Measurements from ENCODE around the gene MPG. TPM values are rescaled to one million over a fixed set of nuclear protein-coding genes. Genes with fewer than 3 reads are reported as not detected.

The MPG gene
- total RNA-seq, 1 experiment from 2014 or later = 30.6 TPM

DNA sequence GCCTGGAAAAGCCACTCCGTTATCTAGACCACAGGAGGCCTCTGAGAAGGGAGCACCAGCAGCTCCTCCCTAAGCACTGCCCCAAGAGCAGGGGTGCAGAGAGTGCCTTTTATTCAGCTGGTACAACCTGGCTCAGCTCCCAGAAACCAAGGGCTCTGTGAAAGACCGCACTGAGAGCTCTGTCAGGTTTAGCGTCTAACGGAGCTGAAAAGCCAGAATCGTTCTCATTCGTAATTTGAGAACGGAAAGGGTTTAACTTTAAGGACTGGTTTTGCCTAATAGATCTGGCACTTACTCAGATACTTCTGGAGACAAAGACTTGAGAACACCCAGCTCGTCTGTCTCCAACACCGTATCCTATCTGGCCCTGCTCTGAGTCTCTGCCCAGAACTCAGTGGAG lies 13.5 kb downstream of the MPG start:
- TF ChIP-seq, protein P1, sequence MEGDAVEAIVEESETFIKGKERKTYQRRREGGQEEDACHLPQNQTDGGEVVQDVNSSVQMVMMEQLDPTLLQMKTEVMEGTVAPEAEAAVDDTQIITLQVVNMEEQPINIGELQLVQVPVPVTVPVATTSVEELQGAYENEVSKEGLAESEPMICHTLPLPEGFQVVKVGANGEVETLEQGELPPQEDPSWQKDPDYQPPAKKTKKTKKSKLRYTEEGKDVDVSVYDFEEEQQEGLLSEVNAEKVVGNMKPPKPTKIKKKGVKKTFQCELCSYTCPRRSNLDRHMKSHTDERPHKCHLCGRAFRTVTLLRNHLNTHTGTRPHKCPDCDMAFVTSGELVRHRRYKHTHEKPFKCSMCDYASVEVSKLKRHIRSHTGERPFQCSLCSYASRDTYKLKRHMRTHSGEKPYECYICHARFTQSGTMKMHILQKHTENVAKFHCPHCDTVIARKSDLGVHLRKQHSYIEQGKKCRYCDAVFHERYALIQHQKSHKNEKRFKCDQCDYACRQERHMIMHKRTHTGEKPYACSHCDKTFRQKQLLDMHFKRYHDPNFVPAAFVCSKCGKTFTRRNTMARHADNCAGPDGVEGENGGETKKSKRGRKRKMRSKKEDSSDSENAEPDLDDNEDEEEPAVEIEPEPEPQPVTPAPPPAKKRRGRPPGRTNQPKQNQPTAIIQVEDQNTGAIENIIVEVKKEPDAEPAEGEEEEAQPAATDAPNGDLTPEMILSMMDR (conservative IDR thresholded peaks at IDR 0.05; ENCODE audit: low read depth, low read length) = no peak
- no peak for TF ChIP-seq EZH2 (IDR thresholded peaks at IDR 0.05; ENCODE audit: borderline replicate concordance, low read depth, low read length, poor library complexity, severe bottlenecking)
- Histone ChIP-seq H3K36me3 (ENCODE audit: insufficient read depth, low read length, poor library complexity, severe bottlenecking) (peaks cover 27% of the 10 kb centered on the region), H3K4me3 (ENCODE audit: low read depth, low read length, poor library complexity, severe bottlenecking) (no peak overlapping the region), H3K4me1 (ENCODE audit: insufficient read depth, low read length, poor library complexity, severe bottlenecking) (peaks cover 18% of the 10 kb centered on the region), H3K27ac (ENCODE audit: low read depth, low read length, poor library complexity, severe bottlenecking) (peak overlapping the region; percentile 82), H3K9me3 (ENCODE audit: low read depth, low read length, poor library complexity, severe bottlenecking) (no peaks in the 10 kb centered on the region), H3K27me3 (replicated peaks; ENCODE audit: insufficient read depth, low read depth, low read length, poor library complexity) (no peaks in the 10 kb centered on the region)
- CTCF ChIA-PET = interaction anchor here (0.6 to 1.5 kb wide), 4 partner anchors 16 to 271 kb away, joined by 3 to 14 read pairs (median 8); no protein-coding TSS in a partner anchor
- peak; percentile 92 for DNase-seq (ENCODE audit: low spot score)
- no TSS peak for BruUV-seq (replicated peaks)
- POLR2A ChIA-PET (ENCODE audit: low non-redundant PET) = no interaction called here
- intact Hi-C loops (cut with micrococcal nuclease; ENCODE audit: unreplicated experiment) = no loop called here

DNA sequence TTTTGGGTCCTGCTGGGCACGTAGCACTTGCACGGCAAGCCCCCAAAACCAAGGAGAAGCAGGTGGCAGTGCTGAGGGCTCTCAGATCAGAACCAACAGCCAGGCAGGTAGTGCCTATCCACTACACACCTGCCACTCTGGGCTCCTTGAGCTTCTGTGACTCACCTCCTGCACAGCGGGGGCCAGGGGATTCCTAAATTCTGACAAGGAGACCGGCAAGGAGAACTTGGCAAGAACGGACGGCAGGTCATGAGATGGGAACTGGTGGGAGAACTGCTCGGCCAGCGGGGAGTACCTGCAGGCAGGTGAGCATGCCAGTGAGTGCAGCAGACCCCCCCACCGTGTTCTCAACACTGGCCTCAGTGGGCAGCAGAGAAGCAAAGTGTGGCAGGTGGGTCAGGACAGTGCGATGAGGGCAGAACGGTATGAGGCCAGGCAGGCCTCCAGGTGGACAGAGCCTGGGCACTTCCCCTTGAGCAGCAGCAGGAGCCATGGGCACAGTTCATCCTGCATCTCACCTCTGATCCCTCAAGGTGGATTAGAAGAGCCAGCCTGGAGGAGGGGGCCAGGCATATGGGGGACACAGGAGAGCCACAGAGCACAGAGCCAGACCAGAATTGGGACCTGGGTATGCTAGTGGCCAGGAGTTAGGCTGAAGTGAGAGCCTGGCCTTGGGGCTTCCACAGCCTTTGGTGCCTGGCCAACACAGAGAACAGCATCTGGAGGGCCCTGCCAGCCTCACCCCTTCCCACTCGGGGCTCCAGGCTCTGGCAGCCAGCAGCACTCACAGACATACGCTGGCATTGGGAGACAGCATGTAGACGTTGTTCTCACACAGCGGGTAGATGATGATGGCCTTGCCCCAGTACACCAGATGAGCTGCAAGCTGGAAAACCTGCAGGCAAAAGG lies 14.7 kb downstream of the MPG start:
- ChIA-PET CTCF (interaction anchor here (1.0 to 1.5 kb wide), 2 partner anchors 27 kb away, joined by 3 to 12 read pairs; no protein-coding TSS in a partner anchor), POLR2A (ENCODE audit: low non-redundant PET) (no interaction called here)
- intact Hi-C loops (cut with micrococcal nuclease; ENCODE audit: unreplicated experiment) = no loop called here
- no peak overlapping the region for H3K4me3 ChIP-seq (ENCODE audit: low read depth, low read length, poor library complexity, severe bottlenecking)
- no TSS peak for BruUV-seq (replicated peaks)
- no peaks in the 10 kb centered on the region for H3K9me3 ChIP-seq (ENCODE audit: low read depth, low read length, poor library complexity, severe bottlenecking)
- DNase-seq (ENCODE audit: low spot score) = no peak
- H3K36me3 ChIP-seq (ENCODE audit: insufficient read depth, low read length, poor library complexity, severe bottlenecking) = peaks cover 28% of the 10 kb centered on the region
- H3K27ac ChIP-seq (ENCODE audit: low read depth, low read length, poor library complexity, severe bottlenecking) = peak overlapping the region; percentile 82
- H3K27me3 ChIP-seq (replicated peaks; ENCODE audit: insufficient read depth, low read depth, low read length, poor library complexity) = no peaks in the 10 kb centered on the region
- H3K4me1 ChIP-seq (ENCODE audit: insufficient read depth, low read length, poor library complexity, severe bottlenecking) = peaks cover 18% of the 10 kb centered on the region
- no peak for TF ChIP-seq EZH2 (IDR thresholded peaks at IDR 0.05; ENCODE audit: borderline replicate concordance, low read depth, low read length, poor library complexity, severe bottlenecking)
- TF ChIP-seq, protein P1 (conservative IDR thresholded peaks at IDR 0.05; ENCODE audit: low read depth, low read length) = no peak

DNA sequence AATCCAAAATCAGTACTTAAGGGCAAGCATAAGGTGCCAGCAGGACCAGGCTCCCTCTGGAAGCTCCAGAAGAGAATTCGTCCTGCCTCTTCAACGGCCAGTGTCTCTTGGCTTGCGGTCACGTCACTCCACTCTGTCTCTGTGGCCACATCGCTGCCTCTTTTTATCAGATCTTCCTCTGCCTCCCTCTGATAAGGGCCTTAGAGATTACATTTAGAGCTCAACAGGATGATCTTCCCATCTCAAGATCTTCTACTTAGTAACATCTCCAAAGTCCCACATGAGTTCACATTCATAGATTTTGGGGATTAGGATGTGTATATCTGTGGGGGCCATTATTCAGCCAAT lies 16.9 kb downstream of the MPG start:
- TF ChIP-seq EZH2 (IDR thresholded peaks at IDR 0.05; ENCODE audit: borderline replicate concordance, low read depth, low read length, poor library complexity, severe bottlenecking) = no peak
- TF ChIP-seq, protein P1 (conservative IDR thresholded peaks at IDR 0.05; ENCODE audit: low read depth, low read length) = no peak
- no peak overlapping the region for H3K4me3 ChIP-seq (ENCODE audit: low read depth, low read length, poor library complexity, severe bottlenecking)
- H3K4me1 ChIP-seq (ENCODE audit: insufficient read depth, low read length, poor library complexity, severe bottlenecking) = peaks cover 18% of the 10 kb centered on the region
- no peaks in the 10 kb centered on the region for H3K27me3 ChIP-seq (replicated peaks; ENCODE audit: insufficient read depth, low read depth, low read length, poor library complexity)
- DNase-seq (ENCODE audit: low spot score) = no peak
- no TSS peak for BruUV-seq (replicated peaks)
- no peaks in the 10 kb centered on the region for H3K9me3 ChIP-seq (ENCODE audit: low read depth, low read length, poor library complexity, severe bottlenecking)
- H3K27ac ChIP-seq (ENCODE audit: low read depth, low read length, poor library complexity, severe bottlenecking) = no peak overlapping the region
- CTCF ChIA-PET = interaction anchor here (1.1 to 4.2 kb wide), 2 partner anchors 12 to 28 kb away, joined by 3 to 41 read pairs; no protein-coding TSS in a partner anchor
- H3K36me3 ChIP-seq (ENCODE audit: insufficient read depth, low read length, poor library complexity, severe bottlenecking) = peaks cover 16% of the 10 kb centered on the region
- intact Hi-C loops (cut with micrococcal nuclease; ENCODE audit: unreplicated experiment) = no loop called here
- POLR2A ChIA-PET (ENCODE audit: low non-redundant PET) = interaction anchor here (0.6 kb wide), 1 partner anchor 31 kb away, joined by 3 read pairs; no protein-coding TSS in a partner anchor
